DMS79 (cell line): Measurements from ENCODE around the gene CASP7.

ENCODE experiments used
- DNase-seq: peaks from one replicate; lab custom pipeline; 2025; lab: John Stamatoyannopoulos, UW

CASP7 gene

DNA sequence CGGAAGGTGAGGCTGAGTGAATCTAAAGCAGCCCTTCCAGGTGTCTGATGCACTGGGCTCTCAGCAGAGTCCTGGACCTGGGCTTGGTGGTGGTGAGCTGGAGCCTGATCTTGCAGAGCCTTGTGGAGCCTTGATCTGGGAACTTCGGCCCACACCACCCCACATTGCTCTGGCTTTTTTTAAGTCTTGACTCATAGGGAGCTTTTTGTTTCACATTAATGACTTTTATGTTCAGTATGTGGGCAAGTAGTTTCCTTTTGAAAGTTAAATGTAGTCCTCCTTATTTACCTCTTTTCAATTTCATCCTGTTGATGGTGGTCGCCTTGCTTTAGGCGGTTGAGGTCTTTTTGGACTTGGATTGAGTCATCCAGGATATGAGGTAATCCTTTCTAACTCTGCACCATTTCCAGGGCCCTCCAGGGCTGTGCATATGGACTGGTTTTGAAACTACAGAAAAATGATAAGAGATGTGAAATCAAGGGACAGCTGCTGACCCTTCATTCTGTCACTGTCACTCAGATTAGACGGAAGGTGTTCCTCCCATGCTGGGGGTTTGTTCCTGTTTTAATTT, 12.9 kb upstream of the CASP7 start:
- no peak for DNase-seq

DNA sequence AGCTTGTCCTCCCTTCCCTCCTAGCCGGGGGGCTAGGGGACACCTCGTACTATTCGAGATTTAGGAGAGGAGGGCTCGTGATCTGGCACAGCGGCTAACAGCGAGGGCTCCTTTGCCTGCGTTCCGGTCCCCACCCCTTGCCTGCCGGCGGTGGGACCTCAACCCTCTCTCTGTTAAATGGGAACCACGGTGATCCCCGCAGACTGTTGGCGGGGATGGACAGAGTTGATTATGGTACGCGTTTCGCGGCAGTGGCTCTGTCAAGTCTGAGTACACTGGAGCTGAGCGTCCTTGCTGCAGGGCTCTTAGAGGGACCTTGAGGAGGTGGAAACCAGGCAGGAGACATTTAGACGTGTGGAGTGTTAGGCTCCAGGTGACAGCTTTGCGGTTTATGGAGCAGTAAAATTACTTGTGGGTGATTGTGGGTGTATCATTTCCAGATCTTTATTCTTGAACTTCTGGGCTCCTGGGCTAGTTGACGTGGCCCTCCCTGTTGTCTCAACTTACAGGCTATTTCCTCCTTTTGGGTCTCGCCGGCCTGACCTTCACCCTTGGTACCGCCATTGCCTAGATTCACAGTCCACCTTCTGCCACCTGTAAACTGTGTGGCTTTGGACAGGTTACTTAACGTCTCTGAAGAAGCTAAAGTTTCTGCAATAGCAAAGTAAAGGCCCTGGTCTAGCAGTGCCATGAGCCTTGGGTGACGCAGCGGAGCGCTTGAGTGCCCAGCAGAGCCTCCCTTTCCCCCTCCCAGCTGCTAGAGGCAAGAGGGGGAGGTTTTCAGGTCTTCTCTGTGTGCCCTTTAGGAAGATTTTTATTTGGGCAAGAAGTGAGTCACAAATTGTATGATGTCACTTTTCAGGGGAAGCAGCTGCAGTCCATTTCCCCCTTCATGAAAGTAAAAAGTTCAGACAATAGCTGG, 739 bp downstream of the CASP7 start:
- no peak for DNase-seq

DNA sequence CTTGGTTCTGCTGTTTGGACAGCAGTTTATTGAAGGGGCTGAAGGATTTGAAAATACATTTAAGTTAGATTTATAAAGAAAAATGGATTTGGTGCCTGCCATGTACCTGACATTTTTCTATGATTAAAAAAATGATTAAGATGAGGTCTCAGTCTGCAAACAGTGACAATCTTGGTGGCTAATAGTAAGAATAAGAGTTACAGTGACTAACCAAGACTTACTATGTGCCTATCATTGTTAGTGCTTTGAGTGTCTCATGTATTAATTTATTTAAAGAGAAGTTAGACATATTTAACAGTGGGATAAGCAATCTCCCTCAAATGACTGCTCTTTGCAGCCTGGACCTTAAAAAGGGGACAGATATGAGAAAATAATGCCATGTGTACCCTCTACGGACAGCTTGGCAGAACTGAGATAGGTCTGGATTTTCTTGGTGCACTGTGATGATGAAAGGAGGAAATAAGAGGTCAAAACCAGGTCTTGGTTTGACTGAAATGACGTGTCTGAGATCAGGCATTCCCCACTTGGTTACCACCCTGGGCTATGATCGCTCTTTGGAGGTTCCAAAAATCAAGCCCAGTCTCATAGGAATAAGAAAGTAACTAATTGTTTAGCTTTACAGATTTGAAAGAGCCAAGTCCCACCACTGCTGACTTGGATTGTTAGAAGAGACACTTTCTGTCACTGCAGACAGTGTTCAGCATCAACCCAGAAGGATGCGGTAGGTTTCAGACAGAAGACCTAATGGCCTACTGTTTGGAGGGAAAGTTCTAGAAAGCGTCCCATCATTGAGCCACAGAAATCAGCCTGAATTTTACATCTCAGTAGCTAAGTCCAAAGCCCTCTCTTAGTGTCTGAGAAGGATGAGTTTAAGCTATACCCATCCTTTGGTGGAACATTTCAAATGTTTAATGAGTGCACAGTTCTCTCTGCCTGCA, 2.1 kb downstream of the CASP7 start:
- DNase-seq, result no peak

DNA sequence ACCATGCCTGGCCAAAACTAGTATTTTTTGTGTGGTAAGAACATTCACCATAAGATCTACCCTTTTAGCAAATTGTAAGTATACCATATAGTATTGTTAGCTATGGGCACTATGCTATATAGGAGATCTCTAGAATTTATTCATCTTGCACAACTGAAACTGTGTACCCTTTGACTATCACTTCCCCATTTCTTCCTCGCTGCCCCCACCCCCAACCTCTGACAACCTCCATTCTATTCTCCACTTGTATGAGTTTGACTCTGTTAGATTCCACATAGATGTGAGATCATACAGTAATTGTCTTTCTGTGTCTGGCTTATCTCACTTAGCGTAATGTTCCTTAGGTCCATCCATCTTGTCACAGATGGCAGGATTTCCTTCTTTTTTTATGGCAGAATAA, 3.6 kb downstream of the CASP7 start:
- DNase-seq, result no peak

DNA sequence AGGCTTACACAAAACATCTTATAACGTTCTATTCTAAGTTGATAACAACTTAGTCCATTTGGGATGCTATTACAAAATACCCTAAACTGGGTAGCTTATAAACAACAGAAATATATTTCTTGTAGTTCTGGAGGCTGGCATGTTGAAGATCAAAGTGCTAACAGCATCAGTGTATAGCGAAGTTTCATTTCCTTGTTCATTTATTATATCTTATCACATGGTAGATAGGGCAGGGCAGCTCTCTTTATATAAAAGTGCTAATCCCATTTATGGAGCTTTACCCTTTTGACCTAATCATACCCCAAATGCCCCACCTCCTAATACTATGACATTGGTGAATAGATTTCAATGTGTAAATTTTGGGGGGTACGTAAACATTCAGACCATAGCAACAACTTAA, 6.3 kb downstream of the CASP7 start:
- DNase-seq, result no peak

DNA sequence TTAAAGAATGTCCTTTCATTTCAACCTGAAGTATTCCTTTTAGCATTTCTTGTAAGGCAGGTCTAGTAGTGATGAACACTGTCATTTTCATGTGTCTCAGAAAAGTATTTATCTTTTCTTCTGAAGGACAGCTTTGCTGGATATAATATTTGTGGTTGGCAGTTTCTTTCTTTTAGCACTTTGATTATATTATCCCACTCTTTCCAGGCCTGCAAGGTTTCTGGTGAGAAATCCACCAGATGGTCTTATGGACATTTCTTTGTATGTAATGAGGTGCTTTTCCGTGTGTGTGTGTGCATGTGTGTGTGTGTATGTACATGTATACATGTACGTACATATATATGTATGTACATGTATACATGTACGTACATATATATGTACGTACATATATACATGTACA, 7.3 kb downstream of the CASP7 start:
- no peak for DNase-seq

DNA sequence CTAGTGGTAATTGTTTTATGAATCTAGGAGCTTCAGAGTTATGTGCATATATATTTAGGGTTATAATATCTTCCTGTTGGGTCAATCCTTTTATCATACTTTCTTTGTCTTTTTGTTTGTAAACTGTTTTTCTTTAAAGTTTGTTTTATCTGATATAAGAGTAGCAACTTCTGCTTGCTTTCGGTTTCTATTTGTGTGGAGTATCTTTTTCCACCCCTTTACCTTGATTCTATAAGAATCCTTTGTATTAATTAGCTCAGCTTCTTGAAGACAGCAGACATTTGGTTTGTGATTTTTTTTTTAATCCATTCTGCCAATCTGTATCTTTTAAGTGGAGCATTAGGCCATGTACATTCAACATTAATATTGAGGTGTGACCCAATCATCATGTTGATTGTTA, 9.3 kb downstream of the CASP7 start:
- no peak for DNase-seq

DNA sequence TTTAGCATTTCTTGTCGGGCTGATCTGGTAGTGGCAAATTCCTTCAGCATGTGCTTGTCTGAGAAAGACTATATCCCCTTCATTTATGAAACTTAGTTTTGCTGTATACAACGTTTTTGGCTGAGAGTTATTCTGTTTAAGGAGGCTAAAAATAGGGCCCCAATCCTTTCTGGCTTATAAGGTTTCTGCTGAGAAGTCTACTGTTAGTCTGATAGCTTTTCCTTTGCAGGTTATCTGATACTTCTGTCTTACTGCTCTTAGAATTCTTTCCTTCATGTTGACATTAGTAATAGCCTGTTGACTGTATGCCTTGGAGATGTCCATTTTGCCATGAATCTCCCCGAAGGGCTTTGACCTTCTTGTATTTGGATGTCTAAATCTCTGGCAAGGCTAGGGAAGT, 9.9 kb downstream of the CASP7 start:
- no peak for DNase-seq

DNA sequence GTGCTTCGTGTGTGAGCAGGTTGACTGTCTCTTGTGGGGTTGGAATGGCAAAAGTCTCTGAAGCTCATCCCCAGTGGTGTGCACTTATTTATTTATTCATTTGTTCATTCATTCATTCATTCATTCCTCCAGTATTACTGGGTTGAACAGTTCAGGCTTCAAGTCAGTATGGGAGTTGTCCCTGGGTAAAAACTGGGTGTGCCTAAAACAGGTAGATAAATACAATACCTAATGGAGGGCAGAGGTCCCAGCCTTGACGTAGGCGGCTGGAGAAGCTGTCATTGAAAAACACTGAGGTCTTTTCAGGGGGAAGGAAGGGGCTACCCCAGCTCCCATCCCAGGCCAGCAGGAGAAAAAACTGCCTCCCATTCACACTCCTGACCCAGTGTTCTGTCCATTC, 11.0 kb downstream of the CASP7 start:
- no peak for DNase-seq

DNA sequence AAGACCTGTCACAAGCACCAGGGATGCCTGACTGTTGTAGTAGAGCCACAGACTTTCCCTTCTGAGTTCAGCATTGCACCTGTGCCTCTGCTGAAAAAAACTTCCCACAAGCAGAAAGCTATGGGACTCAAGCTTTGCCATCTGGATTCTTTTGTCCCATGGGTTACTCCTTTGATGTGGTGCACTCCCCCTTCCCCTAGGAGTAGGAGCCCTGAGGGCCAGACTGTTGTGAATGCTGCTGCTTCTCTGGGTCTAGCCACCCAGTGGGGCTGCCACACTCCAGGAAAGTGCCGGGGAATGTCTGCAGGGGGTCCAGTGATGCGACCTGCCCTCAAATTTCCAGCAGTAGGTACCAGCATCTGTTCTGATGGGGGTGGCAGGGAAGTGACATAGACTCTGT, 11.7 kb downstream of the CASP7 start:
- DNase-seq, result no peak

DNA sequence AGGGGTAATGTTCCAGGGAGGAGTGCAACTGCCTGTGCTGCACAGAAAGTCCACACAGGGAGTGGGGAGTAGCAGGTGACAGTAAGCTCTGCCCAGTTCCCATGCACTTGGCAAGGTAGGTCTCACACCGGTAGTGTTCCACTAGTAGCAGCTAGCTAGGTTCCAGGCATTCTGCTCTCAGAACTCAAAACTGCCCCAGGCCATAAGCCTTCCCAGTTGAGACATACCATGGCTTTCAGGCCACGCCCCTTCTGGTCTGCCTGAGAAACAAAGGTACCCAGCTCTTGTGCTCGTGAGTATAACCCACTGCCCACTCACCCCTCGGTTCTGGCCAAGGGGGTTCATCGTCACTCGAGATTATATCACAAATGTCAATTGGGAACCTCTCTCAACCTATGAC, 12.6 kb downstream of the CASP7 start:
- DNase-seq, result no peak

DNA sequence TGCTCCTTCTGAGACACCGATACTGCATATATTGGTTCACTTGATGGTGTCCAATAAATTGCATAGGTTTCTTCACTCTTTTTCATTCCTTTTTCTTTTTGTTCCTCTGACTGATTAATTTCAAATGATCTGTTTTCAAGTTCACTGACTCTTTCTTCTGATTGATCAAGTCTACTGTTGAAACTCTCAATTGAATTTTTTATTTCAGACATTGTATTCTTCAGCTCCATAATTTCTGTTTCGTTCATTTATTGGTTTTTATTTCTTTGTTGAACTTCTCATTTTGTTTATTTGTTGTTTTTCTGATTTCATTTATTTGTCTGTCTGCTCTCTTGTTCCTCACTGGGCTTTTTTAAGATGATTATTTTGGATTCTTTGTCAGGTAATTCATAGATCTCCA, 13.6 kb downstream of the CASP7 start:
- DNase-seq, result no peak

DNA sequence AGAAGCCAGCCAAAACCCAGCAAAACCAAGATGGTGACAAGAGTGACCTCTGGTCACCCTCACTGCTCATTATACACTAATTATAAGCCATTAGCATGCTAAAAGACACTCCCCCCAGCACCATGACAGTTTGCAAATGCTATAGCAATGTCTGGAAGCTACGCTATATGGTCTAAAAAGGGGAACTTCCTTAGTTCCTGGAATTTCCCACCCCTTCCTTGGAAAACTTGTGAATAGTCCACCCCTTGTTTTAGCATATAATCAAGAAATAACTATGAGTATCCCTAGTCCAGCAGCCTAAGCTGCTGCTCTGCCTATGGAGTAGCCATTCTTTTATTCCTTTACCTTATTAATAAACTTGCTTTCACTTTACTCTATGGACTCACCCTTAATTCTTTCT, 16.0 kb downstream of the CASP7 start:
- no peak for DNase-seq

DNA sequence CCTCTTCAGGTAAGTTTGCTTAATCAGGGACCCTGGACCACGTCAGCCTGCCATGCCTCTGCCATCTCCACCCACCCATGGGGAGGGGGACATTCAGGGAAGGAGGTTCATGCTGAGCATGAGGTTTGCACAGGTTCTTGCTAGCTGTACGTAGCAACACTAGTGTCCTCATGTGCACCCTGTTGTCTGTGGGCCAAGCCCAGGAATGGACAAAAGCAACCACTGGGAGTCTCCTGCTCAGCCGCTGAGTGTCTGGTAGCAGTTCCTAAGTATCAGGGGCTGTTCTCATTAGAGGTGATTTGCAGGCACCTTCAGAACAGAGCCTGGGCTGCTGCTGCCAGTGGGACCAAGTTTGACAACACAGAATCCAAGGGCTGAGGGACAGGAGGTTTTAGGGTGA, 17.9 kb downstream of the CASP7 start:
- no peak for DNase-seq

DNA sequence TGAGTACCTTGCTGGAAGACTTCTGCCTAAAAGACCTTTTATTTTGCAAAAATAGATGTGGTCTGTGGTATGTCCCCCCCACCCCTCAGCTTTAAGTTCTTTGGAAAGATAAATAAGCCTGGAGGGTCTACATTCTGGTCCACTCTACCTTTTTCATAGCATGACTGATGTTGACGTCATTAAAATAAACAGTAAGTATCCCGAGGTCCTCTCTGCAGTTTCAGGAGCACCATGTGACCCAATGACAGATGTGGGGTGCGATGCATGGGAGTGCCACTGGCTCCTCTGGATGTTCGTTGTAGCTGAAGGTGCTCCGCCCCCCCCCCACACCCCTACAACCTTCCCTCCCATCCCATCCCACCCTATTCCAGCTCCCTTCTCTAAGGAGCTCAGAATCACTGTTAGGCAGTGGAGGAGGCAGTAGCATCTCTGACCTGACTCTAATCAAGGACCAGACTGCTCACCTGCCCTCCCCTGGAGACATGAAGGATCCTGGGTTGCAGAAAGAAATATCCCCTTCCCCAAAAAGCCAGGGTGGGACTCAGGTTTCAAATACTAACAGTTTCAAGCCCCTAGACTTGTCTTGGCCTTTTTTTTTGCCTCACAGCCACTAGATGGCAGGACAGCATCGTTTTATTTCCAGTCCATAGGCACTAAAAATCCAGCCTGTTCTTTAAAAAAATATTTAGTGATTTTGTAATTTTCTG, 25.1 kb downstream of the CASP7 start:
- DNase-seq, result no peak

DNA sequence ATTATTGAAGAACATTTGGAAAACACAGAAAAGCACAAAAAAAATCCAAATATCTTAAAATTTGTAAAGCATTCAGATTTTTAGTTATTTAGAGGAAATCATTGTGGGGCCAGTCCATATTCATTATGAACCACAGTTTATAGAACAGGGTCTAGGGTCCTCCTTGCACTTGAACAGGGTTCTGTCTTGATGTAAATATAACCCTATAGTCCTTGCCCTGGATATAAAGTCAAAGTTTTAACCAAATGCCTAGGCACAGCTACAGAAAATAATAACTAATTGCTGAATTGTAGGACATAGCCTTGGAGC, 25.6 kb downstream of the CASP7 start:
- DNase-seq, result no peak

DNA sequence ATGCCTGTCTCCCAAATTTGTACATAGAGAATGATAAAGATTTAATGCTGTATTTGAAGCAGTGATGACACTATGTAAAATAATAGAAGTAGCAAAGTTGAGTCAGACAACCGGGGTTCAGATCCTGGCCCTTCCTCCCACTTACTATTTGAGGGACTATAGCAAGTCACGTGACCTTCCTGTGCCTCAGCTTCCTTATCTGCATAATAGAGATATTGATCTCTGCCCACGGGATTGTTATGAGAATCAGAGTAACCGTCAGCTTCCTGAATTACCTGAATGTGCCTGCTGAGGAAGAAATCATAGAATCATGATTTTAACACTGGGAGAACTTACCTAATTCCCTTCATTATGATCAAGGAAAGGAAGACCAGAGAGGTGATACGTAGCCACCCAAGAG, 26.9 kb downstream of the CASP7 start:
- no peak for DNase-seq

DNA sequence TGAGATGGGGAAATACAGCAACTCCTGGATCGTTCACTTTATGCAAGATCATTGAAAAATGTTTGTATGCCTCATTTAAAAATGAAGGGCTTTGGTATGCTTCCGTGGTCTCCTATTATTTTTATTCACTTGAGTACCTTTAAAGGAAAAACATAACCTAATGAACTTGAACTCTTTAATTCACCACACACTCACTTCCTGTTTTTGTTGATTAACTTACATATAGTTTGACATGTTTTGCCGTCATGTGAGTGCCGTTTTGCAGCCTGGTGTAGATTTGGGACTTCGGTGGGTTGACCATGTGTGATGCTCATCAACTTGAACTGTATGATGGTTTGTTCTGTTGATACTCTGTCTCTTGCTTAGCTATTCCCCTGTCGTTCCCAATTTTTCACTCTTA, 28.9 kb downstream of the CASP7 start:
- DNase-seq, result peak; percentile 24

DNA sequence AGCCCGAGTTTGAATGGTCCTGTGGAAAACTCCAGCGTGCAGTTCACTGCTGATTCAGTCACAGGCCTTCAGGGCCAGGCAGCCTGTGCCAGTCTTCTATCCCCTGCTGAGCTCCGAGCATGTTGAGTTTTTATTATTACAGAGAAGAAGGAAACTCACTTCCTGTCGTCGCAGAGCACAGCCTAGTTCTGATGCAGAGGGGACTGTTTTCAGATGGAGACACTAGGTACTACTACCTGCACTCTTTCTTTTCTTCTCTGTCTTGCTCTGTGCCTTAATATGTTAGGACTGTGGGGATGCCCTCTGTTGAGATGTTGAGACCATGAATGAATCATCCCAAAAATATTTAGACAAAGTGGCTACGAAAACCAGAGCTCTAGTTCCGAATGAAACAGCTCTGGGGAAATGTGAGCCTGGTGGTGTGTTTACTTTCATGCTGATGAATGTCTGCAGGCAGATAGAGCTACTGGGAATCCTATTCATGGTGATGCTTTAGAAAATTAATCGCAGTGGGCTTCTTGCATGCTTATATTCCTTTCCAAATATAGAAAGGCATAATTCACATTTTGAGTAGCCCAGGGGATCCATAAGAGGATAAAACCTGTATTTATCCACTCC, 29.6 kb downstream of the CASP7 start:
- peak; percentile 3 for DNase-seq

DNA sequence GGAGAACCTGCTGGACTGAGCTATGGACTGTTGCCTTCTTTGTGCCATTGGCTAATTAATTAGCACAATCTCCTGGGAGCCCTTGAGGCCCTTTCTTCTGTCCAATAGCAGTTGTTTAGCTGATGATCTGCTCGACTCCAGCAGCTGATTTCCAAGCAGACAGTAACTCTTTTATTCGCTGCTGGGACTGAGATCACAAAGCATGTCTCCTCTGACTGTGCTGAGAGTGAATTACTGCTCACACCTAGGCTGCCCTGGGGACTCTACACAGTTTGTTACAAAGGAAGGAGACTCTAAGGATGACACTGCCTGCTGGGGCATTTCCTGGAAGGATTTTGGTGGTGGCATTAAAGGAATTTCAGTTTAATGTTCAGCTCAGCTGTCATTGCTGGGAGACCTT, 31.4 kb downstream of the CASP7 start:
- DNase-seq, result no peak

DNA sequence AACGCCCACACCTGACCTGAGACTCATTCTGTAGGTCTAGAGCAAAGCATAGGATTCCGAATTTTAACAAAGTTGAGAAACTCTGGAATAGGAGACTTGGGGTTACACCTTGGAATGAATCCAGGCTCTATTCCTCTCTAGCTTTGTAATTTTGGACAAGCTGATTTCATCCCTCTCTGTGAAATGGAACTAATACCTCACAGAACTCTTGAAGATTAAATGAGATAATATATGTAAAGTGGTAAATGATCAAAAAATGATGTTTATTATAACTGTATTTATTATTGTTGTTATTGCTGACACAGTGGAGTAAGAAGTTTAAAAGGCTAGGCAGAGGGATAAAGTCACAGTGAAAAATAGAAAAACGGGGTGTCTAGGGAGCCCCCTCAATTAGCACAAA, 32.3 kb downstream of the CASP7 start:
- no peak for DNase-seq
